ENCODE data around the gene ARHGAP21. TPM values are rescaled to one million over a fixed set of nuclear protein-coding genes. Genes with fewer than 3 reads are reported as not detected.

The ARHGAP21 gene
- polyA plus RNA-seq, 2 of the 4 experiments (the other 2 are of a cell fraction) = 30.5 to 84.4 TPM

DNA sequence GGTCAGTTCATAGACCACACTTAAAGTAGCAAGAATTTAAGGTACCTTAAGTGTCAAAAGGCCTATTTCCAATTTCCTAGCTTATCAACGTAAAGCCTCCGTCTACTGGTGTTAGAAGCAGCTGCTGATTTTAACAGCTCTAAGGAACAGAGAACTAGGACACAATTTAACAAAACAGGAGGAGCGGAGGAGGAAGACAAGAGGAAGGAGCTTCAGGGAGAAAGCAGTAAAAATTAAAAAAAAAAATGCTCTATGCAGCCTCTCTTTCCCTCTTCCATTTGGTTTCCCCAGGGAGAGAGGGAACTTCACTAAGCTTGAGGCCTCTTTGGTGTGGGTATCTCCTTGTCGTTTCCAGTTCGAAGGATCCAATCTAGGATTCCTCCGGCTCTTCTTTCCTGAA is 22.7 kb downstream of the ARHGAP21 start:
- no peak for DNase-seq (ENCODE audit: low read depth in 1 of 2, low spot score in 1 of 2)

DNA sequence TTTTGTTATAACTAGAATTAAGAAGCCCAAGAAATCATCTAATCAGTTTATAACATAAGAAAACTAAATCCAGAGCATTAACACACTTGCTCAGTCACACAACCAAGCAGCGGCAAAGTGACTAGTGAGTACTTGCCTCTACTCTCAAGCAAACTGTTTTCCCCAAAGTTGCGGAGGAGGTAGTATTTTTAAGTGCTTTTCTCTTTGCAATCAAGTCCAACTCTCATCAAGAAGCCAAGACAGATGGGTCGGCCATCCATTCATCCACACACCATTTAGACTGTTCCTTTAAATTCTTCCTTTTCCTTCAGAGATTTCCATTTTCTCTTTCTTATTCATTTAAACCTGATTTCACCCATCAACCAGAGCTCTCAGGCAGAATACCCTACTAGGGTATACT is 25.4 kb downstream of the ARHGAP21 start:
- 93% methylated on average over 3 of the region's 3 CpGs for WGBS (ENCODE audit: missing lambda C conversion rate)
- no peak for TF ChIP-seq JUNB (IDR thresholded peaks at IDR 0.05)
- TF ChIP-seq KDM1A (IDR thresholded peaks at IDR 0.05; ENCODE audit: low read depth) = no peak
- no peak for TF ChIP-seq ESRRA (IDR thresholded peaks at IDR 0.05; ENCODE audit: borderline replicate concordance, low read length)
- TF ChIP-seq RFX5 (IDR thresholded peaks at IDR 0.05) = no peak
- TF ChIP-seq, protein P1, sequence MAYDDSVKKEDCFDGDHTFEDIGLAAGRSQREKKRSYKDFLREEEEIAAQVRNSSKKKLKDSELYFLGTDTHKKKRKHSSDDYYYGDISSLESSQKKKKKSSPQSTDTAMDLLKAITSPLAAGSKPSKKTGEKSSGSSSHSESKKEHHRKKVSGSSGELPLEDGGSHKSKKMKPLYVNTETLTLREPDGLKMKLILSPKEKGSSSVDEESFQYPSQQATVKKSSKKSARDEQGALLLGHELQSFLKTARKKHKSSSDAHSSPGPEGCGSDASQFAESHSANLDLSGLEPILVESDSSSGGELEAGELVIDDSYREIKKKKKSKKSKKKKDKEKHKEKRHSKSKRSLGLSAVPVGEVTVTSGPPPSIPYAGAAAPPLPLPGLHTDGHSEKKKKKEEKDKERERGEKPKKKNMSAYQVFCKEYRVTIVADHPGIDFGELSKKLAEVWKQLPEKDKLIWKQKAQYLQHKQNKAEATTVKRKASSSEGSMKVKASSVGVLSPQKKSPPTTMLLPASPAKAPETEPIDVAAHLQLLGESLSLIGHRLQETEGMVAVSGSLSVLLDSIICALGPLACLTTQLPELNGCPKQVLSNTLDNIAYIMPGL (CRISPR knock-in tag; IDR thresholded peaks at IDR 0.05; ENCODE audit: borderline replicate concordance) = no peak
- no peak for TF ChIP-seq POLR2AphosphoS2 (conservative IDR thresholded peaks at IDR 0.05; ENCODE audit: low read length)
- no peak for TF ChIP-seq MYC (IDR thresholded peaks at IDR 0.05; ENCODE audit: borderline replicate concordance, low read length)
- no peak for TF ChIP-seq TFCP2L1 (CRISPR knock-in tag; IDR thresholded peaks at IDR 0.05)
- TF ChIP-seq, protein P2, sequence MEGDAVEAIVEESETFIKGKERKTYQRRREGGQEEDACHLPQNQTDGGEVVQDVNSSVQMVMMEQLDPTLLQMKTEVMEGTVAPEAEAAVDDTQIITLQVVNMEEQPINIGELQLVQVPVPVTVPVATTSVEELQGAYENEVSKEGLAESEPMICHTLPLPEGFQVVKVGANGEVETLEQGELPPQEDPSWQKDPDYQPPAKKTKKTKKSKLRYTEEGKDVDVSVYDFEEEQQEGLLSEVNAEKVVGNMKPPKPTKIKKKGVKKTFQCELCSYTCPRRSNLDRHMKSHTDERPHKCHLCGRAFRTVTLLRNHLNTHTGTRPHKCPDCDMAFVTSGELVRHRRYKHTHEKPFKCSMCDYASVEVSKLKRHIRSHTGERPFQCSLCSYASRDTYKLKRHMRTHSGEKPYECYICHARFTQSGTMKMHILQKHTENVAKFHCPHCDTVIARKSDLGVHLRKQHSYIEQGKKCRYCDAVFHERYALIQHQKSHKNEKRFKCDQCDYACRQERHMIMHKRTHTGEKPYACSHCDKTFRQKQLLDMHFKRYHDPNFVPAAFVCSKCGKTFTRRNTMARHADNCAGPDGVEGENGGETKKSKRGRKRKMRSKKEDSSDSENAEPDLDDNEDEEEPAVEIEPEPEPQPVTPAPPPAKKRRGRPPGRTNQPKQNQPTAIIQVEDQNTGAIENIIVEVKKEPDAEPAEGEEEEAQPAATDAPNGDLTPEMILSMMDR (IDR thresholded peaks at IDR 0.05) = no peak
- TF ChIP-seq RCOR1 (IDR thresholded peaks at IDR 0.05; ENCODE audit: low read depth, low read length) = no peak
- no peak for TF ChIP-seq CHD4 (IDR thresholded peaks at IDR 0.05; ENCODE audit: borderline replicate concordance)
- Histone ChIP-seq H3K4me2 (no peak overlapping the region), H3K4me3 (no peak overlapping the region), H3K4me1 (0 out of 3 replicates have a peak, but pooled peaks cover 4% of the 10 kb centered on the region), H3K27ac (no peak overlapping the region), H3K9me3 (no peaks in the 10 kb centered on the region)
- CTCF ChIA-PET = interaction anchor here (0.6 to 1.2 kb wide), 3 partner anchors 9 to 906 kb away, joined by 3 to 4 read pairs (median 3); no protein-coding TSS in a partner anchor
- ATAC-seq (no peak), FAIRE-seq (no peak), DNase-seq (ENCODE audit: low read depth in 1 of 2, low spot score in 1 of 2) (no peak)
- POLR2A ChIA-PET = no interaction called here

More for the DNA sequence above, 22.7 kb downstream of the ARHGAP21 start:
- ChIA-PET POLR2A (no interaction called here), CTCF (interaction anchor here (1.1 to 1.7 kb wide), 2 partner anchors 14 to 58 kb away, joined by 4 to 5 read pairs; no protein-coding TSS in a partner anchor)
- no peak for FAIRE-seq
- H3K4me3 ChIP-seq = no peak overlapping the region
- H3K4me1 ChIP-seq = peaks cover 16% of the 10 kb centered on the region
- no peak for ATAC-seq
- TF ChIP-seq TFCP2L1 (CRISPR knock-in tag; IDR thresholded peaks at IDR 0.05) (no peak), HOXB13 (CRISPR knock-in tag; IDR thresholded peaks at IDR 0.05; ENCODE audit: low read depth) (no peak), CBX2 (IDR thresholded peaks at IDR 0.05; ENCODE audit: borderline replicate concordance, low read depth) (no peak), EP300 (IDR thresholded peaks at IDR 0.05) (no peak), ZSCAN20 (CRISPR knock-in tag; IDR thresholded peaks at IDR 0.05) (no peak), FOSB (CRISPR knock-in tag; IDR thresholded peaks at IDR 0.05) (no peak), FOXS1 (CRISPR knock-in tag; IDR thresholded peaks at IDR 0.05) (no peak)
- H3K27ac ChIP-seq = no peak overlapping the region
- H3K9me3 ChIP-seq = no peaks in the 10 kb centered on the region
- no peak overlapping the region for H3K4me2 ChIP-seq
- 96% methylated on average over 6 of the region's 6 CpGs for WGBS (ENCODE audit: missing lambda C conversion rate)

DNA sequence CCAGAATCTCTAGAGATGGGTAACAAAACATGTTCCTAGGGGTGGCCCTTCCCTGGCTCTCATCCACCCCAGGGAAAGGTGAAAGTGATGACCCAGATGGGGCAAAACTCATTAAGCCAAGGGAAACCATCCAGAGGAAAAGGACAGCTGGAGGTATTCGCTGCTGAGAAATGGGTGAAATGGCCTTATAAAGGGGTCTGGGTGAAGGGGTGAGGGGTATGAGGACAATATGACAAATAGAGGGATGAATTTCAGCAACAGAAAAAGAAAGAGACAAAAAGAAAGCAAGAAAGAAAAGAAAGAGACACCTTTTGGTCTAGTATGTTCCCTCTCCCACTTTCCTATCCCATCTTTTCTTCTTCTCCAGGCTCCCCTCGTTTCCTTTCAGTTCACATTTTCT is 26.6 kb downstream of the ARHGAP21 start:
- no peak overlapping the region for H3K4me2 ChIP-seq
- H3K4me3 ChIP-seq = no peak overlapping the region
- no peaks in the 10 kb centered on the region for H3K9me3 ChIP-seq
- H3K27ac ChIP-seq = no peak overlapping the region
- CTCF ChIA-PET = interaction anchor here (1.0 to 1.4 kb wide), 4 partner anchors 8 to 384 kb away, joined by 3 to 4 read pairs (median 4); no protein-coding TSS in a partner anchor
- TF ChIP-seq RCOR1 (IDR thresholded peaks at IDR 0.05; ENCODE audit: low read depth, low read length) (no peak), HOXB5 (CRISPR knock-in tag; IDR thresholded peaks at IDR 0.05) (no peak), SMC3 (IDR thresholded peaks at IDR 0.05) (no peak), MAFK (IDR thresholded peaks at IDR 0.05; ENCODE audit: partially characterized antibody) (no peak), MAZ (IDR thresholded peaks at IDR 0.05; ENCODE audit: borderline replicate concordance, low read depth, low read length) (no peak), ZSCAN20 (CRISPR knock-in tag; IDR thresholded peaks at IDR 0.05) (no peak), KDM5A (IDR thresholded peaks at IDR 0.05) (no peak), HOXB13 (CRISPR knock-in tag; IDR thresholded peaks at IDR 0.05; ENCODE audit: low read depth) (no peak), ZNF302 (CRISPR knock-in tag; IDR thresholded peaks at IDR 0.05) (no peak), POLR2AphosphoS2 (conservative IDR thresholded peaks at IDR 0.05; ENCODE audit: low read length) (no peak), ESRRA (IDR thresholded peaks at IDR 0.05; ENCODE audit: borderline replicate concordance, low read length) (no peak), EHF (CRISPR knock-in tag; IDR thresholded peaks at IDR 0.05) (no peak), NR3C1 (IDR thresholded peaks at IDR 0.05) (no peak), POLR2A (IDR thresholded peaks at IDR 0.05; ENCODE audit: low read length) (no peak), RNF2 (IDR thresholded peaks at IDR 0.05; ENCODE audit: borderline replicate concordance, low read depth) (no peak)
- TF ChIP-seq, protein P3, sequence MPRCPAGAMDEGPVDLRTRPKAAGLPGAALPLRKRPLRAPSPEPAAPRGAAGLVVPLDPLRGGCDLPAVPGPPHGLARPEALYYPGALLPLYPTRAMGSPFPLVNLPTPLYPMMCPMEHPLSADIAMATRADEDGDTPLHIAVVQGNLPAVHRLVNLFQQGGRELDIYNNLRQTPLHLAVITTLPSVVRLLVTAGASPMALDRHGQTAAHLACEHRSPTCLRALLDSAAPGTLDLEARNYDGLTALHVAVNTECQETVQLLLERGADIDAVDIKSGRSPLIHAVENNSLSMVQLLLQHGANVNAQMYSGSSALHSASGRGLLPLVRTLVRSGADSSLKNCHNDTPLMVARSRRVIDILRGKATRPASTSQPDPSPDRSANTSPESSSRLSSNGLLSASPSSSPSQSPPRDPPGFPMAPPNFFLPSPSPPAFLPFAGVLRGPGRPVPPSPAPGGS (IDR thresholded peaks at IDR 0.05) = no peak
- TF ChIP-seq, protein P1 (CRISPR knock-in tag; IDR thresholded peaks at IDR 0.05; ENCODE audit: borderline replicate concordance) = no peak
- DNase-seq (ENCODE audit: low read depth in 1 of 2, low spot score in 1 of 2) (no peak), ATAC-seq (no peak), FAIRE-seq (no peak)
- POLR2A ChIA-PET = no interaction called here
- 0 out of 3 replicates have a peak, but pooled peaks cover 4% of the 10 kb centered on the region for H3K4me1 ChIP-seq
- 88% methylated on average over 2 of the region's 2 CpGs for WGBS (ENCODE audit: missing lambda C conversion rate)

Measured in A549 (cell line).